Dermis microvascular lymphatic vessel endothelial cell (primary cell): ENCODE measurements around the gene ADAM29. TPM values are rescaled to one million over a fixed set of nuclear protein-coding genes. Genes with fewer than 3 reads are reported as not detected.
"Not testable (repeated sequence)": the region's sequence is repeated elsewhere in the genome, so short reads cannot be mapped to it uniquely, and the experiment has no call there.

ENCODE experiments used
- DNase-seq, 2 donors: peaks; one replicate each; pipeline versions ENCODE4 v3.0.0 to v3.0.0-alpha.2; 2010; ENCODE audit warnings: low read depth in 2 of 2
- total RNA-seq: library from RNA; depleted of rRNA; stranded (reverse); fragments of >200 nt; gene quantifications from 2 replicates; pipeline ENCODE4 v1.2.1, GENCODE V29; 2014

The ADAM29 gene
- not detected in 2 replicates for total RNA-seq

- DNase-seq, result no peak
Measured at GRCh38 chr4:174918058-174918457, at the start of gene ADAM29. ADAM29 (plus strand) TSS chr4:174918358; CDS start chr4:174975526, 57,168 bp downstream.

- DNase-seq, result no peak
Measured at GRCh38 chr4:174869339-174869738, 48.8 kb upstream of the ADAM29 start.

- no peak for DNase-seq
Measured at GRCh38 chr4:174870311-174870710, 47.8 kb upstream of the ADAM29 start.

- DNase-seq, result no peak
Measured at GRCh38 chr4:174871407-174871806, 46.8 kb upstream of the ADAM29 start.

- DNase-seq, result not testable (repeated sequence)
Measured at GRCh38 chr4:174873146-174873545, 45.0 kb upstream of the ADAM29 start.

GRCh38 chr4:174873931-174874330 is 44.2 kb upstream of the ADAM29 start:
- no peak for DNase-seq

GRCh38 chr4:174874898-174875297 is 43.3 kb upstream of the ADAM29 start:
- no peak for DNase-seq

- DNase-seq, result no peak
Measured at GRCh38 chr4:174880001-174880400, 38.2 kb upstream of the ADAM29 start.

- no peak for DNase-seq
Measured at GRCh38 chr4:174882317-174882992, 35.7 kb upstream of the ADAM29 start.

- no peak for DNase-seq
Measured at GRCh38 chr4:174907508-174907907, 10.7 kb upstream of the ADAM29 start.

GRCh38 chr4:174910271-174910670 is 7.9 kb upstream of the ADAM29 start:
- DNase-seq, result no peak

GRCh38 chr4:174912919-174913543 is 5.1 kb upstream of the ADAM29 start:
- DNase-seq, result no peak

- no peak for DNase-seq
Measured at GRCh38 chr4:174919886-174920423, 1.8 kb downstream of the ADAM29 start.

- DNase-seq, result no peak
Measured at GRCh38 chr4:174926958-174927357, 8.8 kb downstream of the ADAM29 start.

- no peak for DNase-seq
Measured at GRCh38 chr4:174928174-174928573, 10.0 kb downstream of the ADAM29 start.

GRCh38 chr4:174928575-174929253 is 10.6 kb downstream of the ADAM29 start:
- no peak for DNase-seq

GRCh38 chr4:174929346-174929745 is 11.2 kb downstream of the ADAM29 start:
- DNase-seq, result no peak

- no peak for DNase-seq
Measured at GRCh38 chr4:174930895-174931294, 12.7 kb downstream of the ADAM29 start.

GRCh38 chr4:174933083-174933482 is 14.9 kb downstream of the ADAM29 start:
- DNase-seq, result no peak

GRCh38 chr4:174934360-174934759 is 16.2 kb downstream of the ADAM29 start:
- no peak for DNase-seq

- DNase-seq, result no peak
Measured at GRCh38 chr4:174935607-174936006, 17.4 kb downstream of the ADAM29 start.

GRCh38 chr4:174940002-174940401 is 21.8 kb downstream of the ADAM29 start:
- DNase-seq, result no peak
